ENCODE results near the gene SLCO3A1.

Gene SLCO3A1

GRCh38 chr15:91853511-91853947 is at the start of gene SLCO3A1:
Gene SLCO3A1 (plus strand): TSS chr15:91853708.
- peak in 1 of 3 donors; percentile 22 for DNase-seq (ENCODE audit: low read depth in 3 of 3)

GRCh38 chr15:91807122-91807521 is 46.4 kb upstream of the SLCO3A1 start:
- no peak for DNase-seq (ENCODE audit: low read depth in 3 of 3)

GRCh38 chr15:91813924-91814323 is 39.6 kb upstream of the SLCO3A1 start:
- no peak for DNase-seq (ENCODE audit: low read depth in 3 of 3)

- no peak for DNase-seq (ENCODE audit: low read depth in 3 of 3)
Measured at GRCh38 chr15:91816942-91817341, 36.6 kb upstream of the SLCO3A1 start.

GRCh38 chr15:91821458-91821857 is 32.0 kb upstream of the SLCO3A1 start:
- DNase-seq (ENCODE audit: low read depth in 3 of 3), result no peak

GRCh38 chr15:91824256-91824655 is 29.3 kb upstream of the SLCO3A1 start:
- no peak for DNase-seq (ENCODE audit: low read depth in 3 of 3)

DNA sequence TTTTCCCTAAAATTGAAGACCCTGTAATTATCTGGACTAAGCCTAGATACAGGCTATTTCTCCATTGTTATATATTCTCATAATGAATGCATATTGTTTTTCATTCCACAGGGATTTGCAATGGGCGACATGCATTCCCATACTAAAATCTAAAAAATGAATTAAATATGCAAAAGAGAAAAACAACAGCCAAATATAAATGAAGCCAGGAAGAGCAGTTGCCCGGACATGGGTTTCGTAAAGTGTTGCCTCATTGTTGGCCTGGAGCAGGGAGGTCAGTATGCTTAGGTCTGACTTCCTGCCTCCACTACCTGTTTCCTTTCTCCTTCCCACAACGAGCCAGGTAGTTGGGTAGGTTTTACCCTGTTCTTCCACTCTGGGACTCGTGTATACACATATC is 27.1 kb upstream of the SLCO3A1 start:
- DNase-seq (ENCODE audit: low read depth in 3 of 3), result no peak

DNA sequence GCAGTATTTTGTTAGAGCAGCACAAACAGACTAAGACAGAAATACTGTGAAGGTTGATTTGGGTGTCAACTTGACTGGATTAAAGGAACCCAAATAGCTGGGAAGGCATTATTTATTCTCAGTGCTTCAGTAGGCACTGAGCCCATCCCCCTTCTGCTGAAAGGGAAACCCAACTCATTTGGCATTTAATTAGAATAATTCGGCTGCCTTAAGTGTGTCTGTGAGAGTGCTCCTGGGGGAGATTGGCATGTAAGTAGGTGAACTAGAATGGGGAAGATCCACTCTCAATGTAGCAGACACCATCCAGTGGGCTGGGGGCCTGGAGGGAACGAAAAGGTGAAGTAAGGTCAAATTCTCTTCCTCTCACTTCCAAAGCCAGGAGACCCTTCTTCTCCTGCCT is 20.5 kb upstream of the SLCO3A1 start:
- no peak for DNase-seq (ENCODE audit: low read depth in 3 of 3)

- DNase-seq (ENCODE audit: low read depth in 3 of 3), result no peak
Measured at GRCh38 chr15:91839867-91840266, 13.6 kb upstream of the SLCO3A1 start.

- DNase-seq (ENCODE audit: low read depth in 3 of 3), result no peak
Measured at GRCh38 chr15:91841861-91842260, 11.6 kb upstream of the SLCO3A1 start.

GRCh38 chr15:91844341-91844740 is 9.2 kb upstream of the SLCO3A1 start:
- no peak for DNase-seq (ENCODE audit: low read depth in 3 of 3)

- DNase-seq (ENCODE audit: low read depth in 3 of 3), result no peak
Measured at GRCh38 chr15:91844928-91845327, 8.6 kb upstream of the SLCO3A1 start.

- DNase-seq (ENCODE audit: low read depth in 3 of 3), result no peak
Measured at GRCh38 chr15:91845720-91846119, 7.8 kb upstream of the SLCO3A1 start.

DNA sequence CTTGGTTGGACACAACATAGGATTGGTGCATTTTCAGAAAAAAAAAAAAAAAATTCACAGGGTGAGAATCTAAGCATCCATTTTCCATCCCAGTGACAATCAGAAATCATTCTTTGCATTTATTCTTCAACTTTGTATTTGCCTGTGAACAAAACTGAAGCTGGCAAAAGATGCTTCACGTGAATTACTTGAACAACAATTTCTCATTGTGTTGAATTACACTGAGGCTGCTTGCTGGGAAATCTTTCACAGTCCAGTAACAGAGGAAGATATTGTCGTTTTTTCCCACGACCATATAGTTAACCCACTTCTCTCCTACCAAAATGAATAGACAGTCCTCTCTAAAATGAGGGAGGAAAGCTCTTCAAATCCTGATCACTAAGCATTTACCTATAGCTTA is 4.3 kb upstream of the SLCO3A1 start:
- no peak for DNase-seq (ENCODE audit: low read depth in 3 of 3)

DNA sequence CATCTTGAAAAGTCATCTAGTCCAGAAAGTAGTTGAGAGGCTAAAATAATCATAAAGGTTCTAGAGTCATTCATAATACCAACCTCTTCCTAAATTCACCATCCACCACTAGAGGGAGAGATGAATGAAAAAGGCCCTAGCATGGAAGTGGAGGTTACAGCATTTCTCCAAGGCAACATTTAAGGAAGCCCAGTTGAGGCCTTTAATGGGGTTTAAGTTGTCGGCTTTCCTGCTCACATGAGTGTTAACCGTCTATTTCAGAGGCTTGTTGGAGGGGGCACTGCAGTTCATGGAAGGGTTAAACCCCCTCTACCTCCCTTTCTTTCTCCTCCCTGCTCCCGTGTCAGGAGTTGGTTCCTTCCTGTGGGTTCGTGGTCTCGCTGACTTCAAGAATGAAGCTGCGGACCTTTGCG is 3.8 kb upstream of the SLCO3A1 start:
- DNase-seq (ENCODE audit: low read depth in 3 of 3), result no peak

- DNase-seq (ENCODE audit: low read depth in 3 of 3), result peak; percentile 43 to 63 (median 44)
Measured at GRCh38 chr15:91852741-91853510, 582 bp upstream of the SLCO3A1 start.

DNA sequence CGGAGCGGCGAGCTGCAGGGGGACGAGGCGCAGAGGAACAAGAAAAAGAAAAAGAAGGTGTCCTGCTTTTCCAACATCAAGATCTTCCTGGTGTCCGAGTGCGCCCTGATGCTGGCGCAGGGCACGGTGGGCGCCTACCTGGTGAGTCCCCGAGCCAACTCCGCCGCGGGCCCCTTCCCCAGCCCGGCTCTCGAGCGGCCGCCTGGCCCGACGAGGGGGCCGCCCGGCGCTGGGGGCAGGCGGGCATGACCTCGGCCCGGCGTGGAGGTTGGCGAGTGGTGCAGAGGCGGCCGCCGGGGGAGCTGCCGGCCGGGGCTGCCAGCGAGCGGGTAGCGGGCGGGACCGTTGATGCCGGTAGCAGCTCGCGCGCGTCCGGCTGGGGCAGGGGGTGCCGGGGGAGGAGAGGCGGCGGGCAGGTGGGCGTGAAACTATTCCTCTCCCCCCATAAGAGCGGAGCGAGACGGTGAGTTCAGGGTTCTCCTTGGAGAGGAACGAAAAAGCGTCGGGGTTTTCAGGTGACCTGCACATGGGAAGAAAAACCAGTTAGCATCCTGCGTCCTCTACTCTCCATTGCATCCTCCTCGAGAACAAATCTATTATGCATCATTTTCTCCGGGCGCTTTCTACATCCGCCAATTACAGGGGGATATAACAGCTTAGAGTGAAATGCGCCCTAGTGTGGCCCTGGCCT is 585 bp downstream of the SLCO3A1 start:
- no peak for DNase-seq (ENCODE audit: low read depth in 3 of 3)

DNA sequence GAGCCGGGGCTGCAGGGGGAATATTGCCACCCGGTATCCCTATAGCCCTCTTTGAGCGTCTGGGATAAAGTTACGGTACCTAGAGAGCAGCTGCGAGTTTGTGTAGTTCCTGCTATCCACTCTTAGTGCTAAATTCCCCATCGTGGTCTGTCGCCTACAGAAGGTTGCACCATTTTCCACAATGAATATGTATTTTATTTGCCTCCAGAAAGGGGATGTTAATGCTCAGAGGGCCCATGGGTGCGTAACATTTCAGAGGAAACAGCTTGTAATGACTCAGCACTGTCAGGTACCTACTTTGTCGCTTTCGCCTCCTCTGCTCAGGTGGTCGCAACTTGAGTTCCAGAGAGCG is 1.1 kb downstream of the SLCO3A1 start:
- no peak for DNase-seq (ENCODE audit: low read depth in 3 of 3)

- DNase-seq (ENCODE audit: low read depth in 3 of 3), result no peak
Measured at GRCh38 chr15:91855241-91855640, 1.7 kb downstream of the SLCO3A1 start.

GRCh38 chr15:91855684-91856489 is 2.4 kb downstream of the SLCO3A1 start:
- DNase-seq (ENCODE audit: low read depth in 3 of 3), result no peak

- DNase-seq (ENCODE audit: low read depth in 3 of 3), result no peak
Measured at GRCh38 chr15:91857224-91857585, 3.7 kb downstream of the SLCO3A1 start.

DNA sequence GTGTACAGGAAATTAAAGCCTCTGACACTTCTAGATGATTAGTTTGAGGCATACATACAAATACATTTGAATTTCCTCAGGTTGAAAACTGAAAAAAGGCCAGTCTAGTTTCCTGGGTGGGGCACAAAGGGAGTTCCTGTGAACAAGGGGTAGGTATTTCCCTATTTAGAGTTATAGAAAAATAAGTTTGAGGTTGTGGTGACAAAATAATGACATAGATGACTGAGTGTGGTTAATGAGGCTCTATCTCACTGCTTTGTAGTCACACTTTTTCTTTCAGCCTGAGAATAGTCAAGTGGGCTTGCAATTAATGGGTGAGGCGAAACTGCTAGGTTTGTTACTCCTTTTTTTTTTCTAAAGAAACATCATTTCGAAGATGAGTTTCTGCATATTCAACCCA is 4.3 kb downstream of the SLCO3A1 start:
- no peak for DNase-seq (ENCODE audit: low read depth in 3 of 3)

DNA sequence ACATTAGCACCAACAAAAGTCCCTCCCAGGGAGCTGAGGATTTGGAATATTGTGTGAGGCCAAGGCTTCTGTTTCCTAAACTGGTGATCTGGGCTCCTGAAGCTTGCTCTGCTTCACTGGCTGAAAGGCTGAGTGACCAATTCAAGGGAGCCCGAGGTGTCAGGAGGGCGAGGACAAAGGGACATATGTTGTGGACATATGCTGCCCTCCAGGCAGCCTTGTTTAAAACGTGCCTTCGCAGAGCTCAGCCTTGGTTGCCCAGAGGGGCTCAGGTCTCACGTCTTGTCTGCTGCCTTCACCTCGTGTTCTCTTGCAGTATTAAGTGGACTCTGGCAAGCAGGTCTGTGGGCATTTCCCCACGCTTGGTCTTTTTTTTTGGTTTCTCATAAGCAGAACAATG is 7.0 kb downstream of the SLCO3A1 start:
- DNase-seq (ENCODE audit: low read depth in 3 of 3), result no peak
